ENCODE data around the gene FLYWCH2. TPM values are rescaled to one million over a fixed set of nuclear protein-coding genes. Genes with fewer than 3 reads are reported as not detected.

FLYWCH2 gene
- total and polyA plus RNA-seq, 2 of the 13 experiments (the other 11 are each of a cell fraction or from before 2014, with no cell fraction given) = 16.9 to 19.8 TPM

DNA sequence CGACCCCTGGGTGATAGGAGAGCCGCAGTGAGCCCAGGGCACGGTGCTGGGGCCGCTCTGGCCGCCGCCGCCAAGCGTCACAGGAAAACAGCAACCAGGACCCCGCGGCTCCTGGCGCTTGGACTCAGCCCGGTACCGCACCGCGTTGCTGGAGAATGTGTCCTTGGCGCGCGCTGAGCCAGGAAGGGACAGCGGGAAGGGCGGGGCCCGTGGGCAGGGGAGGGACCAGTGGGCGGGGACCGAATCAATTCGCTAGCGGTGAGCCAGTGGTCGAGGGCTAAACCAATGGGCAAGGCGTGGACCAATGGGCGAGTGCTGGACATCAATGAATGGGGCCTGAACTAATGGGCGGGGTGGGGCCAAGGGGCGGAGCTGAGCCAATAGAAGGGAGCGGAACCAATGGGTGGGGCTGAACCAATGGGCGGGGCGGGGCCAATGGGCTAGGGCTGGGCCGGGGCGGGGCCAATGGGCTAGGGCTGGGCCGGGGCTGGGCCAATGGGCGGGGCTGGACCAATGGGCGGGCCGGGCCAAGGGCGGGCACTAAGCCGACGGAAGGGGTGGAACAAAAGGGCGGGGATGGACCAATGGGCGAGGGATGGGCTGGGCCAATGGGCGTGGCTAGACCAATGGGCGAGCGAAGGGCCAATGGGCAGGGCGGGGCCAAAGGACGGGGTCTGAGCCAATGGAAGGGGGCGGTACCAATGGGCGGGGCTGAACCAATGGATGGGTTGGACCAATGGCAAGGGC is 22.4 kb downstream of the FLYWCH2 start (continued):
- TF ChIP-seq, protein P1, sequence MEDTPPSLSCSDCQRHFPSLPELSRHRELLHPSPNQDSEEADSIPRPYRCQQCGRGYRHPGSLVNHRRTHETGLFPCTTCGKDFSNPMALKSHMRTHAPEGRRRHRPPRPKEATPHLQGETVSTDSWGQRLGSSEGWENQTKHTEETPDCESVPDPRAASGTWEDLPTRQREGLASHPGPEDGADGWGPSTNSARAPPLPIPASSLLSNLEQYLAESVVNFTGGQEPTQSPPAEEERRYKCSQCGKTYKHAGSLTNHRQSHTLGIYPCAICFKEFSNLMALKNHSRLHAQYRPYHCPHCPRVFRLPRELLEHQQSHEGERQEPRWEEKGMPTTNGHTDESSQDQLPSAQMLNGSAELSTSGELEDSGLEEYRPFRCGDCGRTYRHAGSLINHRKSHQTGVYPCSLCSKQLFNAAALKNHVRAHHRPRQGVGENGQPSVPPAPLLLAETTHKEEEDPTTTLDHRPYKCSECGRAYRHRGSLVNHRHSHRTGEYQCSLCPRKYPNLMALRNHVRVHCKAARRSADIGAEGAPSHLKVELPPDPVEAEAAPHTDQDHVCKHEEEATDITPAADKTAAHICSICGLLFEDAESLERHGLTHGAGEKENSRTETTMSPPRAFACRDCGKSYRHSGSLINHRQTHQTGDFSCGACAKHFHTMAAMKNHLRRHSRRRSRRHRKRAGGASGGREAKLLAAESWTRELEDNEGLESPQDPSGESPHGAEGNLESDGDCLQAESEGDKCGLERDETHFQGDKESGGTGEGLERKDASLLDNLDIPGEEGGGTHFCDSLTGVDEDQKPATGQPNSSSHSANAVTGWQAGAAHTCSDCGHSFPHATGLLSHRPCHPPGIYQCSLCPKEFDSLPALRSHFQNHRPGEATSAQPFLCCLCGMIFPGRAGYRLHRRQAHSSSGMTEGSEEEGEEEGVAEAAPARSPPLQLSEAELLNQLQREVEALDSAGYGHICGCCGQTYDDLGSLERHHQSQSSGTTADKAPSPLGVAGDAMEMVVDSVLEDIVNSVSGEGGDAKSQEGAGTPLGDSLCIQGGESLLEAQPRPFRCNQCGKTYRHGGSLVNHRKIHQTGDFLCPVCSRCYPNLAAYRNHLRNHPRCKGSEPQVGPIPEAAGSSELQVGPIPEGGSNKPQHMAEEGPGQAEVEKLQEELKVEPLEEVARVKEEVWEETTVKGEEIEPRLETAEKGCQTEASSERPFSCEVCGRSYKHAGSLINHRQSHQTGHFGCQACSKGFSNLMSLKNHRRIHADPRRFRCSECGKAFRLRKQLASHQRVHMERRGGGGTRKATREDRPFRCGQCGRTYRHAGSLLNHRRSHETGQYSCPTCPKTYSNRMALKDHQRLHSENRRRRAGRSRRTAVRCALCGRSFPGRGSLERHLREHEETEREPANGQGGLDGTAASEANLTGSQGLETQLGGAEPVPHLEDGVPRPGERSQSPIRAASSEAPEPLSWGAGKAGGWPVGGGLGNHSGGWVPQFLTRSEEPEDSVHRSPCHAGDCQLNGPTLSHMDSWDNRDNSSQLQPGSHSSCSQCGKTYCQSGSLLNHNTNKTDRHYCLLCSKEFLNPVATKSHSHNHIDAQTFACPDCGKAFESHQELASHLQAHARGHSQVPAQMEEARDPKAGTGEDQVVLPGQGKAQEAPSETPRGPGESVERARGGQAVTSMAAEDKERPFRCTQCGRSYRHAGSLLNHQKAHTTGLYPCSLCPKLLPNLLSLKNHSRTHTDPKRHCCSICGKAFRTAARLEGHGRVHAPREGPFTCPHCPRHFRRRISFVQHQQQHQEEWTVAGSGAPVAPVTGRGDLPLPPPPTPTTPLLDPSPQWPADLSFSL (CRISPR knock-in tag; IDR thresholded peaks at IDR 0.05) = no peak
- TF ChIP-seq MIER3 (CRISPR knock-in tag; IDR thresholded peaks at IDR 0.05; ENCODE audit: borderline replicate concordance) (0 out of 2 replicates have a peak, but pooled peaks have one; percentile 31), RFX5 (IDR thresholded peaks at IDR 0.05; ENCODE audit: low read depth, low read length) (peak; percentile 61; the same call in 1 of the 2 replicates), TAF1 (CRISPR knock-in tag; IDR thresholded peaks at IDR 0.05) (peak; percentile 98), RBM22 (optimal IDR thresholded peaks at IDR 0.05; ENCODE audit: low read length) (no peak), CHCHD3 (CRISPR knock-in tag; IDR thresholded peaks at IDR 0.05) (0 out of 2 replicates have a peak, but pooled peaks have one; percentile 39), DPF2 (CRISPR knock-in tag; IDR thresholded peaks at IDR 0.05; ENCODE audit: borderline replicate concordance, low read depth) (no peak), FOSL2 (CRISPR knock-in tag; IDR thresholded peaks at IDR 0.05) (peak; percentile 56), ISX (CRISPR knock-in tag; conservative IDR thresholded peaks at IDR 0.05) (no peak), CBFB (CRISPR knock-in tag; IDR thresholded peaks at IDR 0.05) (peak; percentile 68; the same call in 1 of the 2 replicates)
- TF ChIP-seq, protein P2, sequence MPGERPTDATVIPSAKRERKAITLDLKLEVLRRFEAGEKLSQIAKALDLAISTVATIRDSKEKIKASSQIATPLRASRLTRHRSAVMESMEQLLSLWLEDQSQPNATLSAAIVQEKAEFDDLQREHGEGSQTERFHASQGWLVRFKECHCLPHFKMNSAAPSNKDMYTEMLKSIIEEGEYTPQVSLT (CRISPR knock-in tag; IDR thresholded peaks at IDR 0.05; ENCODE audit: borderline replicate concordance, low read depth) = no peak
- TF ChIP-seq, protein P3, sequence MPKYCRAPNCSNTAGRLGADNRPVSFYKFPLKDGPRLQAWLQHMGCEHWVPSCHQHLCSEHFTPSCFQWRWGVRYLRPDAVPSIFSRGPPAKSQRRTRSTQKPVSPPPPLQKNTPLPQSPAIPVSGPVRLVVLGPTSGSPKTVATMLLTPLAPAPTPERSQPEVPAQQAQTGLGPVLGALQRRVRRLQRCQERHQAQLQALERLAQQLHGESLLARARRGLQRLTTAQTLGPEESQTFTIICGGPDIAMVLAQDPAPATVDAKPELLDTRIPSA (CRISPR knock-in tag; IDR thresholded peaks at IDR 0.05; ENCODE audit: borderline replicate concordance) = 0 out of 2 replicates have a peak, but pooled peaks have one; percentile 40
- TF ChIP-seq, protein P4, sequence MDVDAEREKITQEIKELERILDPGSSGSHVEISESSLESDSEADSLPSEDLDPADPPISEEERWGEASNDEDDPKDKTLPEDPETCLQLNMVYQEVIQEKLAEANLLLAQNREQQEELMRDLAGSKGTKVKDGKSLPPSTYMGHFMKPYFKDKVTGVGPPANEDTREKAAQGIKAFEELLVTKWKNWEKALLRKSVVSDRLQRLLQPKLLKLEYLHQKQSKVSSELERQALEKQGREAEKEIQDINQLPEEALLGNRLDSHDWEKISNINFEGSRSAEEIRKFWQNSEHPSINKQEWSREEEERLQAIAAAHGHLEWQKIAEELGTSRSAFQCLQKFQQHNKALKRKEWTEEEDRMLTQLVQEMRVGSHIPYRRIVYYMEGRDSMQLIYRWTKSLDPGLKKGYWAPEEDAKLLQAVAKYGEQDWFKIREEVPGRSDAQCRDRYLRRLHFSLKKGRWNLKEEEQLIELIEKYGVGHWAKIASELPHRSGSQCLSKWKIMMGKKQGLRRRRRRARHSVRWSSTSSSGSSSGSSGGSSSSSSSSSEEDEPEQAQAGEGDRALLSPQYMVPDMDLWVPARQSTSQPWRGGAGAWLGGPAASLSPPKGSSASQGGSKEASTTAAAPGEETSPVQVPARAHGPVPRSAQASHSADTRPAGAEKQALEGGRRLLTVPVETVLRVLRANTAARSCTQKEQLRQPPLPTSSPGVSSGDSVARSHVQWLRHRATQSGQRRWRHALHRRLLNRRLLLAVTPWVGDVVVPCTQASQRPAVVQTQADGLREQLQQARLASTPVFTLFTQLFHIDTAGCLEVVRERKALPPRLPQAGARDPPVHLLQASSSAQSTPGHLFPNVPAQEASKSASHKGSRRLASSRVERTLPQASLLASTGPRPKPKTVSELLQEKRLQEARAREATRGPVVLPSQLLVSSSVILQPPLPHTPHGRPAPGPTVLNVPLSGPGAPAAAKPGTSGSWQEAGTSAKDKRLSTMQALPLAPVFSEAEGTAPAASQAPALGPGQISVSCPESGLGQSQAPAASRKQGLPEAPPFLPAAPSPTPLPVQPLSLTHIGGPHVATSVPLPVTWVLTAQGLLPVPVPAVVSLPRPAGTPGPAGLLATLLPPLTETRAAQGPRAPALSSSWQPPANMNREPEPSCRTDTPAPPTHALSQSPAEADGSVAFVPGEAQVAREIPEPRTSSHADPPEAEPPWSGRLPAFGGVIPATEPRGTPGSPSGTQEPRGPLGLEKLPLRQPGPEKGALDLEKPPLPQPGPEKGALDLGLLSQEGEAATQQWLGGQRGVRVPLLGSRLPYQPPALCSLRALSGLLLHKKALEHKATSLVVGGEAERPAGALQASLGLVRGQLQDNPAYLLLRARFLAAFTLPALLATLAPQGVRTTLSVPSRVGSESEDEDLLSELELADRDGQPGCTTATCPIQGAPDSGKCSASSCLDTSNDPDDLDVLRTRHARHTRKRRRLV (CRISPR knock-in tag; IDR thresholded peaks at IDR 0.05) = no peak
- TF ChIP-seq, protein P5, sequence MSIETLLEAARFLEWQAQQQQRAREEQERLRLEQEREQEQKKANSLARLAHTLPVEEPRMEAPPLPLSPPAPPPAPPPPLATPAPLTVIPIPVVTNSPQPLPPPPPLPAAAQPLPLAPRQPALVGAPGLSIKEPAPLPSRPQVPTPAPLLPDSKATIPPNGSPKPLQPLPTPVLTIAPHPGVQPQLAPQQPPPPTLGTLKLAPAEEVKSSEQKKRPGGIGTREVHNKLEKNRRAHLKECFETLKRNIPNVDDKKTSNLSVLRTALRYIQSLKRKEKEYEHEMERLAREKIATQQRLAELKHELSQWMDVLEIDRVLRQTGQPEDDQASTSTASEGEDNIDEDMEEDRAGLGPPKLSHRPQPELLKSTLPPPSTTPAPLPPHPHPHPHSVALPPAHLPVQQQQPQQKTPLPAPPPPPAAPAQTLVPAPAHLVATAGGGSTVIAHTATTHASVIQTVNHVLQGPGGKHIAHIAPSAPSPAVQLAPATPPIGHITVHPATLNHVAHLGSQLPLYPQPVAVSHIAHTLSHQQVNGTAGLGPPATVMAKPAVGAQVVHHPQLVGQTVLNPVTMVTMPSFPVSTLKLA (IDR thresholded peaks at IDR 0.05) = no peak

All from HepG2 (cell line).